HepG2 (cell line): Measurements from ENCODE around the gene B3GNT2. TPM values are rescaled to one million over a fixed set of nuclear protein-coding genes. Genes with fewer than 3 reads are reported as not detected.

Source experiments
- microRNA-seq: library from miRNA; unstranded; fragments of <30 nt; microRNA quantifications from one replicate; pipeline ENCODE4, GENCODE V29; 2020
- polyA plus RNA-seq, 8 experiments: library from polyadenylated mRNA; depleted of rRNA in 3 of 8; stranded (reverse) in 7 of 8; unstranded in 1 of 8; fragments of >200 nt; fragmentation: Illumina TruSeq in 4 of 8; extraction: Trizol in 4 of 8; gene quantifications; 2 replicates each; pipeline versions ENCODE4 v1.2.1 to v1.2.3, GENCODE V29; 2011 to 2016; ENCODE audit warnings: low read depth in 4 of 8, missing spikeins in 1 of 8, mixed read lengths in 1 of 8; ENCODE audit not compliant: insufficient read depth in 1 of 8
- small RNA-seq, 3 experiments: library from RNA; depleted of rRNA; stranded (forward); fragments of <200 nt; gene quantifications; one replicate each; pipeline ENCODE3, GENCODE V24; 2012; ENCODE audit warnings: low read depth in 2 of 3, low replicate concordance in 1 of 3; ENCODE audit not compliant: insufficient read length in 3 of 3, insufficient read depth in 2 of 3
- total RNA-seq, 5 experiments: library from RNA; depleted of rRNA; stranded (reverse); fragments of >200 nt; fragmentation: Illumina TruSeq; extraction: Trizol; gene quantifications; 2 replicates each; pipeline ENCODE4 v1.2.3, GENCODE V29; 2016; ENCODE audit warnings: low read depth in 1 of 5

The B3GNT2 gene
- total and polyA plus RNA-seq, 2 of the 13 experiments (the other 11 are each of a cell fraction or from before 2014, with no cell fraction given): 26.3 to 28.5 TPM

Small RNA genes within 50 kb of the gene (microRNA-seq; reads per million reads assigned to microRNA genes)
- not detected for gene MIR5192

Small RNA genes within 50 kb of the gene (small RNA-seq; reads per million reads assigned to genes)
- gene MIR5192 (0 reads per million in 3 experiments), gene RN7SL51P (0 reads per million in 3 experiments)
